Endothelial cell (in vitro differentiated cells): Measurements from ENCODE around the gene ASPHD1. TPM values are rescaled to one million over a fixed set of nuclear protein-coding genes. Genes with fewer than 3 reads are reported as not detected.
"Not testable (repeated sequence)": the region's sequence is repeated elsewhere in the genome, so short reads cannot be mapped to it uniquely, and the experiment has no call there.

Experiments
- DNase-seq: peaks from one replicate; pipeline ENCODE4 v3.0.0; 2021; ENCODE audit warnings: low spot score
- H3K27ac Mint-ChIP-seq: one replicate; pipeline ENCODE4 v1.8.0; 2021; ENCODE audit warnings: mixed read lengths, inconsistent platforms; ENCODE audit not compliant: unreplicated experiment
- H3K27me3 Mint-ChIP-seq: one replicate; pipeline ENCODE4 v1.8.0; 2021; ENCODE audit warnings: mild to moderate bottlenecking, moderate library complexity, mixed read lengths, inconsistent platforms; ENCODE audit not compliant: unreplicated experiment
- H3K36me3 Mint-ChIP-seq: one replicate; pipeline ENCODE4 v1.8.0; 2021; ENCODE audit warnings: mild to moderate bottlenecking, low read depth, mixed read lengths, inconsistent platforms; ENCODE audit not compliant: unreplicated experiment
- H3K4me1 Mint-ChIP-seq: one replicate; pipeline ENCODE4 v1.8.0; 2021; ENCODE audit warnings: mild to moderate bottlenecking, mixed read lengths, inconsistent platforms; ENCODE audit not compliant: unreplicated experiment
- H3K4me3 Mint-ChIP-seq: one replicate; pipeline ENCODE4 v1.8.0; 2021; ENCODE audit warnings: mild to moderate bottlenecking, mixed read lengths, inconsistent platforms; ENCODE audit not compliant: unreplicated experiment
- H3K9me3 Mint-ChIP-seq: one replicate; pipeline ENCODE4 v1.8.0; 2021; ENCODE audit warnings: mixed read lengths, inconsistent platforms; ENCODE audit not compliant: unreplicated experiment
- CTCF ChIP-seq: fragments of 200-600 bp; sonication (generic); IDR thresholded peaks from one replicate; pipeline ENCODE4 v1.5.0; 2021; ENCODE audit warnings: antibody characterized with exemption; ENCODE audit not compliant: unreplicated experiment
- total RNA-seq: library from RNA; stranded (reverse); fragmentation: NEBNext Ultra II Directional; extraction: Animal tissue kit (Norgen Biotek cat#: 25700); gene quantifications from one replicate; pipeline ENCODE4 v1.2.1, GENCODE V29; 2021; ENCODE audit not compliant: unreplicated experiment

Gene ASPHD1
- total RNA-seq, 1 donor from 2014 or later, result 3.0 TPM

GRCh38 chr16:29906520-29907244 lies 6.4 kb downstream of the ASPHD1 start:
- H3K36me3 Mint-ChIP-seq, result no peaks in the 10 kb centered on the region
- no peaks in the 10 kb centered on the region for H3K9me3 Mint-ChIP-seq
- peaks cover 7% of the 10 kb centered on the region for H3K4me1 Mint-ChIP-seq
- H3K27me3 Mint-ChIP-seq, result peaks cover 8% of the 10 kb centered on the region
- no peak for TF ChIP-seq CTCF
- DNase-seq, result no peak
- no peak overlapping the region for H3K4me3 Mint-ChIP-seq
- H3K27ac Mint-ChIP-seq, result no peak overlapping the region

GRCh38 chr16:29907973-29908372 lies 7.7 kb downstream of the ASPHD1 start:
- TF ChIP-seq CTCF, result no peak
- no peak overlapping the region for H3K4me3 Mint-ChIP-seq
- H3K27me3 Mint-ChIP-seq, result peaks cover 5% of the 10 kb centered on the region
- peaks cover 5% of the 10 kb centered on the region for H3K36me3 Mint-ChIP-seq
- peaks cover 4% of the 10 kb centered on the region for H3K4me1 Mint-ChIP-seq
- no peak overlapping the region for H3K27ac Mint-ChIP-seq
- no peak for DNase-seq
- H3K9me3 Mint-ChIP-seq, result no peaks in the 10 kb centered on the region

- Mint-ChIP-seq H3K36me3 (peaks cover 11% of the 10 kb centered on the region), H3K27ac (no peak overlapping the region), H3K9me3 (no peaks in the 10 kb centered on the region), H3K4me3 (no peak overlapping the region), H3K4me1 (no peaks in the 10 kb centered on the region), H3K27me3 (peaks cover 5% of the 10 kb centered on the region)
- no peak for DNase-seq
- TF ChIP-seq CTCF, result no peak
Observed at GRCh38 chr16:29908719-29909220, 8.5 kb downstream of the ASPHD1 start.

GRCh38 chr16:29909391-29909790 lies 9.1 kb downstream of the ASPHD1 start:
- H3K27ac Mint-ChIP-seq, result no peak overlapping the region
- peaks cover 5% of the 10 kb centered on the region for H3K27me3 Mint-ChIP-seq
- TF ChIP-seq CTCF, result no peak
- no peak overlapping the region for H3K4me3 Mint-ChIP-seq
- peaks cover 16% of the 10 kb centered on the region for H3K36me3 Mint-ChIP-seq
- no peaks in the 10 kb centered on the region for H3K9me3 Mint-ChIP-seq
- no peak for DNase-seq
- no peaks in the 10 kb centered on the region for H3K4me1 Mint-ChIP-seq

- not testable (repeated sequence) for H3K4me3 Mint-ChIP-seq, H3K4me1 Mint-ChIP-seq, DNase-seq, H3K9me3 Mint-ChIP-seq, H3K27me3 Mint-ChIP-seq, H3K27ac Mint-ChIP-seq
- H3K36me3 Mint-ChIP-seq, result peaks cover 16% of the 10 kb centered on the region
Observed at GRCh38 chr16:29909851-29910250, 9.6 kb downstream of the ASPHD1 start.
